Panc1 (cell line): ENCODE data around the gene YPEL1.

Source experiments
- CTCF ChIP-seq: fragments of 450-650 bp; IDR thresholded peaks from 2 replicates; pipeline ENCODE4 v1.5.1; 2017; ENCODE audit warnings: mild to moderate bottlenecking
- POLR2AphosphoS5 ChIP-seq: IDR thresholded peaks from 2 replicates; pipeline ENCODE4 v1.6.1; 2012; ENCODE audit warnings: mild to moderate bottlenecking, low read depth, low read length, moderate library complexity
- SIN3A ChIP-seq: IDR thresholded peaks from 2 replicates; pipeline ENCODE4 v1.6.1; 2012; ENCODE audit warnings: low read depth, mild to moderate bottlenecking, low read length, moderate library complexity, borderline replicate concordance; ENCODE audit not compliant: insufficient read depth
- TCF7L2 ChIP-seq: IDR thresholded peaks from 2 replicates; pipeline ENCODE4 v1.6.1; 2011; ENCODE audit warnings: mild to moderate bottlenecking, low read depth, low read length, inconsistent platforms
- TF ChIP-seq, protein P1 (sequence below), 2 experiments: IDR thresholded peaks; 2 replicates each; pipeline ENCODE4 v1.6.1; 2011 to 2012; ENCODE audit warnings: low read depth in 2 of 2, control low read depth in 1 of 2, low read length in 1 of 2, mild to moderate bottlenecking in 1 of 2, moderate library complexity in 1 of 2; ENCODE audit not compliant: insufficient read depth in 1 of 2

- TF ChIP-seq CTCF: no peak
- no peak for TF ChIP-seq SIN3A
- TF ChIP-seq POLR2AphosphoS5: no peak
- TF ChIP-seq, protein P1, sequence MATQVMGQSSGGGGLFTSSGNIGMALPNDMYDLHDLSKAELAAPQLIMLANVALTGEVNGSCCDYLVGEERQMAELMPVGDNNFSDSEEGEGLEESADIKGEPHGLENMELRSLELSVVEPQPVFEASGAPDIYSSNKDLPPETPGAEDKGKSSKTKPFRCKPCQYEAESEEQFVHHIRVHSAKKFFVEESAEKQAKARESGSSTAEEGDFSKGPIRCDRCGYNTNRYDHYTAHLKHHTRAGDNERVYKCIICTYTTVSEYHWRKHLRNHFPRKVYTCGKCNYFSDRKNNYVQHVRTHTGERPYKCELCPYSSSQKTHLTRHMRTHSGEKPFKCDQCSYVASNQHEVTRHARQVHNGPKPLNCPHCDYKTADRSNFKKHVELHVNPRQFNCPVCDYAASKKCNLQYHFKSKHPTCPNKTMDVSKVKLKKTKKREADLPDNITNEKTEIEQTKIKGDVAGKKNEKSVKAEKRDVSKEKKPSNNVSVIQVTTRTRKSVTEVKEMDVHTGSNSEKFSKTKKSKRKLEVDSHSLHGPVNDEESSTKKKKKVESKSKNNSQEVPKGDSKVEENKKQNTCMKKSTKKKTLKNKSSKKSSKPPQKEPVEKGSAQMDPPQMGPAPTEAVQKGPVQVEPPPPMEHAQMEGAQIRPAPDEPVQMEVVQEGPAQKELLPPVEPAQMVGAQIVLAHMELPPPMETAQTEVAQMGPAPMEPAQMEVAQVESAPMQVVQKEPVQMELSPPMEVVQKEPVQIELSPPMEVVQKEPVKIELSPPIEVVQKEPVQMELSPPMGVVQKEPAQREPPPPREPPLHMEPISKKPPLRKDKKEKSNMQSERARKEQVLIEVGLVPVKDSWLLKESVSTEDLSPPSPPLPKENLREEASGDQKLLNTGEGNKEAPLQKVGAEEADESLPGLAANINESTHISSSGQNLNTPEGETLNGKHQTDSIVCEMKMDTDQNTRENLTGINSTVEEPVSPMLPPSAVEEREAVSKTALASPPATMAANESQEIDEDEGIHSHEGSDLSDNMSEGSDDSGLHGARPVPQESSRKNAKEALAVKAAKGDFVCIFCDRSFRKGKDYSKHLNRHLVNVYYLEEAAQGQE (IDR thresholded peaks at IDR 0.05; ENCODE audit: insufficient read depth in 1 of 2, low read depth in 2 of 2, low read length in 1 of 2): no peak
- no peak for TF ChIP-seq TCF7L2
Observed at GRCh38 chr22:21725956-21726649, 9.5 kb downstream of the YPEL1 start.
